SK-N-SH treated with all-trans-retinoic acid at 6 μM for 48 hours (cell line): ENCODE results near the gene NANOS1.
A peak's percentile ranks its signal among the peaks of the same experiment; 100 is the strongest.

Source experiments
- ATAC-seq: fragments of 200-7000 bp; cut with Tn5 transposase; 3 replicates; pipeline ENCODE4 v1.9.1; 2020; ENCODE audit warnings: mild to moderate bottlenecking, moderate library complexity
- ARNTL ChIP-seq: fragments of 450-650 bp; formaldehyde crosslinking; IDR thresholded peaks from 2 replicates; pipeline ENCODE4 v1.5.0; 2020; ENCODE audit warnings: low read depth, mild to moderate bottlenecking, moderate library complexity, borderline replicate concordance
- BACH2 ChIP-seq: fragments of 250-450 bp; sonication (Bioruptor Pico); IDR thresholded peaks from 2 replicates; pipeline ENCODE4 v1.9.0; 2021; ENCODE audit warnings: mild to moderate bottlenecking, borderline replicate concordance
- CREB5 ChIP-seq: fragments of 250-450 bp; sonication (Bioruptor Pico); IDR thresholded peaks from 2 replicates; pipeline ENCODE4 v1.5.1; 2020; ENCODE audit warnings: low read depth, mild to moderate bottlenecking, moderate library complexity
- CSDC2 ChIP-seq: fragments of 250-450 bp; sonication (Bioruptor Pico); IDR thresholded peaks from 2 replicates; pipeline ENCODE4 v1.5.0; 2020; ENCODE audit warnings: mild to moderate bottlenecking, moderate library complexity
- CSRNP3 ChIP-seq: fragments of 250-450 bp; sonication (Bioruptor Pico); IDR thresholded peaks from 2 replicates; pipeline ENCODE4 v1.5.1; 2021; ENCODE audit warnings: mild to moderate bottlenecking, moderate library complexity
- GLIS3 ChIP-seq: fragments of 250-450 bp; sonication (Bioruptor Pico); IDR thresholded peaks from 2 replicates; pipeline ENCODE4 v1.5.0; 2020; ENCODE audit warnings: mild to moderate bottlenecking, moderate library complexity
- OSR1 ChIP-seq: fragments of 250-450 bp; sonication (Bioruptor Pico); IDR thresholded peaks from 2 replicates; pipeline ENCODE4 v1.8.0; 2022; ENCODE audit warnings: moderate library complexity, mild to moderate bottlenecking, inconsistent platforms
- PATZ1 ChIP-seq: fragments of 250-450 bp; sonication (Bioruptor Pico); IDR thresholded peaks from 2 replicates; pipeline ENCODE4 v1.8.0; 2020; ENCODE audit warnings: mild to moderate bottlenecking, moderate library complexity, borderline replicate concordance
- POU6F1 ChIP-seq: fragments of 250-450 bp; sonication (Bioruptor Pico); IDR thresholded peaks from 2 replicates; pipeline ENCODE4 v1.8.0; 2021; ENCODE audit warnings: low read depth, mild to moderate bottlenecking, moderate library complexity, borderline replicate concordance
- PPARA ChIP-seq: fragments of 250-450 bp; sonication (Bioruptor Pico); IDR thresholded peaks from 2 replicates; pipeline ENCODE4 v1.5.0; 2020; ENCODE audit warnings: mild to moderate bottlenecking, borderline replicate concordance
- RARB ChIP-seq: fragments of 250-450 bp; sonication (Bioruptor Pico); IDR thresholded peaks from 2 replicates; pipeline ENCODE4 v1.8.0; 2021; ENCODE audit warnings: mild to moderate bottlenecking, moderate library complexity
- SNAI2 ChIP-seq: fragments of 250-450 bp; sonication (Bioruptor Pico); IDR thresholded peaks from 2 replicates; pipeline ENCODE4 v1.5.0; 2020; ENCODE audit warnings: mild to moderate bottlenecking, moderate library complexity
- TCF4 ChIP-seq: fragments of 250-450 bp; sonication (Bioruptor Pico); IDR thresholded peaks from 2 replicates; pipeline ENCODE4 v1.8.0; 2021; ENCODE audit warnings: mild to moderate bottlenecking, moderate library complexity, borderline replicate concordance
- TOX ChIP-seq: fragments of 250-450 bp; sonication (Bioruptor Pico); IDR thresholded peaks from 2 replicates; pipeline ENCODE4 v1.8.0; 2021; ENCODE audit warnings: mild to moderate bottlenecking, moderate library complexity, borderline replicate concordance
- TSHZ2 ChIP-seq: fragments of 250-450 bp; sonication (Bioruptor Pico); IDR thresholded peaks from 2 replicates; pipeline ENCODE4 v1.5.0; 2020; ENCODE audit warnings: mild to moderate bottlenecking, moderate library complexity
- ZC3H10 ChIP-seq: fragments of 250-450 bp; sonication (Bioruptor Pico); IDR thresholded peaks from 2 replicates; pipeline ENCODE4 v1.5.1; 2021; ENCODE audit warnings: mild to moderate bottlenecking, moderate library complexity
- ZFP3 ChIP-seq: fragments of 250-450 bp; sonication (Bioruptor Pico); IDR thresholded peaks from 2 replicates; pipeline ENCODE4 v1.5.0; 2020; ENCODE audit warnings: mild to moderate bottlenecking, moderate library complexity
- ZFP30 ChIP-seq: fragments of 450-650 bp; formaldehyde crosslinking; IDR thresholded peaks from 2 replicates; pipeline ENCODE4 v1.5.0; 2022; ENCODE audit warnings: mild to moderate bottlenecking, moderate library complexity
- ZNF565 ChIP-seq: fragments of 450-650 bp; formaldehyde crosslinking; conservative IDR thresholded peaks from 2 replicates; pipeline ENCODE4 v1.5.0; 2020; ENCODE audit warnings: low read depth, mild to moderate bottlenecking, moderate library complexity
- ZNF70 ChIP-seq: fragments of 450-650 bp; formaldehyde crosslinking; IDR thresholded peaks from 2 replicates; pipeline ENCODE4 v1.5.0; 2020; ENCODE audit warnings: mild to moderate bottlenecking, moderate library complexity

The NANOS1 gene

GRCh38 chr10:119029613-119030420 lies at the start of gene NANOS1:
Gene NANOS1 (plus strand): TSS chr10:119029714. CDS start chr10:119029802, 88 bp downstream.
- TF ChIP-seq PATZ1: no peak
- no peak for TF ChIP-seq TCF4 (CRISPR knock-in tag)
- TF ChIP-seq CSRNP3 (CRISPR knock-in tag): no peak
- no peak for TF ChIP-seq TSHZ2 (CRISPR knock-in tag)
- TF ChIP-seq TOX (CRISPR knock-in tag): no peak
- no peak for TF ChIP-seq ZNF70
- no peak for TF ChIP-seq ARNTL (CRISPR knock-in tag)
- no peak for TF ChIP-seq OSR1 (CRISPR knock-in tag)
- no peak for TF ChIP-seq ZFP30 (CRISPR knock-in tag)
- ATAC-seq: peak; percentile 5; the same call in 2 of the 3 replicates

- ATAC-seq: no peak
- no peak for TF ChIP-seq ZC3H10 (CRISPR knock-in tag)
- no peak for TF ChIP-seq RARB (CRISPR knock-in tag)
- no peak for TF ChIP-seq GLIS3 (CRISPR knock-in tag)
- TF ChIP-seq BACH2 (CRISPR knock-in tag): no peak
Measured at GRCh38 chr10:118980135-118980865, 49.2 kb upstream of the NANOS1 start.

GRCh38 chr10:118980870-118981269 lies 48.6 kb upstream of the NANOS1 start:
- no peak for ATAC-seq
- TF ChIP-seq PPARA (no peak), ZFP3 (CRISPR knock-in tag) (no peak), GLIS3 (CRISPR knock-in tag) (no peak), CSDC2 (CRISPR knock-in tag) (no peak), SNAI2 (no peak), ZNF70 (no peak), ZNF565 (CRISPR knock-in tag) (no peak), CREB5 (CRISPR knock-in tag) (no peak), TOX (CRISPR knock-in tag) (no peak), ZC3H10 (CRISPR knock-in tag) (no peak), OSR1 (CRISPR knock-in tag) (no peak), ARNTL (CRISPR knock-in tag) (no peak), RARB (CRISPR knock-in tag) (no peak), PATZ1 (no peak), POU6F1 (no peak), TCF4 (CRISPR knock-in tag) (no peak)
